Testis (tissue), 3 donors: ENCODE measurements around the gene RARRES2. TPM values are rescaled to one million over a fixed set of nuclear protein-coding genes. Genes with fewer than 3 reads are reported as not detected.

Experiments
- DNase-seq: peaks from one replicate; pipeline ENCODE4 v3.0.0-alpha.2; 2019
- H3K27ac ChIP-seq, 2 donors: fragments of 200-600 bp; sonication (generic); one replicate each; pipeline ENCODE4 v1.5.1; 2019
- H3K27me3 ChIP-seq: fragments of 200-600 bp; sonication (generic); one replicate; pipeline ENCODE4 v1.5.1; 2019
- H3K36me3 ChIP-seq: fragments of 200-600 bp; sonication (generic); one replicate; pipeline ENCODE4 v1.5.1; 2017; ENCODE audit warnings: low read depth; ENCODE audit errors: missing control alignments
- H3K4me1 ChIP-seq: fragments of 200-600 bp; sonication (generic); one replicate; pipeline ENCODE4 v1.5.1; 2019
- H3K4me3 ChIP-seq, 2 donors: fragments of 200-600 bp; sonication (generic); one replicate each; pipeline ENCODE4 v1.5.1; 2017 to 2019
- H3K9me3 ChIP-seq: fragments of 200-600 bp; sonication (generic); one replicate; pipeline ENCODE4 v1.5.1; 2017
- POLR2A ChIP-seq: fragments of 450-650 bp; IDR thresholded peaks from one replicate; pipeline ENCODE4 v1.6.1; 2017; ENCODE audit warnings: antibody characterized with exemption, mild to moderate bottlenecking, moderate library complexity
- WGBS, 2 donors: methylation state at CpG; one replicate each; pipeline ENCODE4 v1.1.5; 2018; 5-methylcytosine and 5-hydroxymethylcytosine counted together
- intact Hi-C: fragments of 100-400 bp; cut with DNase I; formaldehyde crosslinking; loops from one replicate; pipeline ENCODE4 v1.15.1; 2023; ENCODE audit warnings: low total_unique reads
- polyA plus RNA-seq: library from polyadenylated mRNA; stranded (reverse); fragments of 350-450 nt; fragmentation: Illumina TruSeq; extraction: RNeasy Lipid Tissue Mini Kit (QIAGEN cat#74804); gene quantifications from one replicate; pipeline ENCODE4 v1.2.3, GENCODE V29; 2014; ENCODE audit warnings: low read depth, low replicate concordance; ENCODE audit not compliant: insufficient read depth
- total RNA-seq, 2 donors: library from RNA; depleted of rRNA; stranded (reverse); fragments of >200 nt; gene quantifications; one replicate each; pipeline ENCODE4 v1.2.3, GENCODE V29; 2016
- TF ChIP-seq, protein P1 (sequence below), 3 experiments: fragments of 450-650 bp in 2 of 3; fragments of 200-600 bp in 1 of 3; sonication (generic) in 1 of 3; IDR thresholded peaks; one replicate each; pipeline ENCODE4 v1.5.1; 2016 to 2019; ENCODE audit warnings: antibody characterized with exemption in 3 of 3, mild to moderate bottlenecking in 2 of 3, moderate library complexity in 1 of 3

The RARRES2 gene
- total and polyA plus RNA-seq, 3 donors from 2014 or later, result 21.1 to 93.7 (median 58.8) TPM

DNA sequence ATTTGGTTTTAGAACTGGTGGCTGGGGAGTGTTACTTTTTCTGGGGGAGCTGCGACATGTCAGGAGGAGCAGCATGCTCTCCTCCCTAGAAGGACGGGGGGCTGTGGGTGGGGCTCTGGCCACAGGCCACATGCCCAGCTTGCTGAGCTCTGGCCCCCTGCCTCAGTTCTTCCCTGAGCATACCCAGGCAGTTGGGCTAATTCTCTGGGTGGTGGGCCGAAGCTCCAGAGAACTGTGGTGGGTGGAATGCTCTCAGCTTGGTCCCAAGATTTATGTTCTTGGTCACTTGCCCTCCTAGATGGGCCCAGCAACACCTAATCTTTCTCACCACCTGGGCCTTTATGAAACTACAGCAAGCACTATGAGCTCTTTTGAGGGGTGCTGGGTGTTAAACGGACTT is 32.6 kb upstream of the RARRES2 start:
- H3K4me1 ChIP-seq, result peaks cover 28% of the 10 kb centered on the region
- intact Hi-C loops, result loop anchor here (5.0 kb wide), 1 partner anchor 33 kb away; a partner anchor contains a TSS
- TF ChIP-seq, protein P1, sequence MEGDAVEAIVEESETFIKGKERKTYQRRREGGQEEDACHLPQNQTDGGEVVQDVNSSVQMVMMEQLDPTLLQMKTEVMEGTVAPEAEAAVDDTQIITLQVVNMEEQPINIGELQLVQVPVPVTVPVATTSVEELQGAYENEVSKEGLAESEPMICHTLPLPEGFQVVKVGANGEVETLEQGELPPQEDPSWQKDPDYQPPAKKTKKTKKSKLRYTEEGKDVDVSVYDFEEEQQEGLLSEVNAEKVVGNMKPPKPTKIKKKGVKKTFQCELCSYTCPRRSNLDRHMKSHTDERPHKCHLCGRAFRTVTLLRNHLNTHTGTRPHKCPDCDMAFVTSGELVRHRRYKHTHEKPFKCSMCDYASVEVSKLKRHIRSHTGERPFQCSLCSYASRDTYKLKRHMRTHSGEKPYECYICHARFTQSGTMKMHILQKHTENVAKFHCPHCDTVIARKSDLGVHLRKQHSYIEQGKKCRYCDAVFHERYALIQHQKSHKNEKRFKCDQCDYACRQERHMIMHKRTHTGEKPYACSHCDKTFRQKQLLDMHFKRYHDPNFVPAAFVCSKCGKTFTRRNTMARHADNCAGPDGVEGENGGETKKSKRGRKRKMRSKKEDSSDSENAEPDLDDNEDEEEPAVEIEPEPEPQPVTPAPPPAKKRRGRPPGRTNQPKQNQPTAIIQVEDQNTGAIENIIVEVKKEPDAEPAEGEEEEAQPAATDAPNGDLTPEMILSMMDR (IDR thresholded peaks at IDR 0.05), result no peak
- TF ChIP-seq POLR2A, result no peak
- H3K4me3 ChIP-seq, result no peak overlapping the region
- H3K27me3 ChIP-seq, result no peaks in the 10 kb centered on the region
- H3K9me3 ChIP-seq, result no peaks in the 10 kb centered on the region
- no peaks in the 10 kb centered on the region for H3K36me3 ChIP-seq
- WGBS, 2 donors, result 67 to 74% methylated on average over 2 to 4 of the region's 4 CpGs
- no peak for DNase-seq
- no peak overlapping the region for H3K27ac ChIP-seq

DNA sequence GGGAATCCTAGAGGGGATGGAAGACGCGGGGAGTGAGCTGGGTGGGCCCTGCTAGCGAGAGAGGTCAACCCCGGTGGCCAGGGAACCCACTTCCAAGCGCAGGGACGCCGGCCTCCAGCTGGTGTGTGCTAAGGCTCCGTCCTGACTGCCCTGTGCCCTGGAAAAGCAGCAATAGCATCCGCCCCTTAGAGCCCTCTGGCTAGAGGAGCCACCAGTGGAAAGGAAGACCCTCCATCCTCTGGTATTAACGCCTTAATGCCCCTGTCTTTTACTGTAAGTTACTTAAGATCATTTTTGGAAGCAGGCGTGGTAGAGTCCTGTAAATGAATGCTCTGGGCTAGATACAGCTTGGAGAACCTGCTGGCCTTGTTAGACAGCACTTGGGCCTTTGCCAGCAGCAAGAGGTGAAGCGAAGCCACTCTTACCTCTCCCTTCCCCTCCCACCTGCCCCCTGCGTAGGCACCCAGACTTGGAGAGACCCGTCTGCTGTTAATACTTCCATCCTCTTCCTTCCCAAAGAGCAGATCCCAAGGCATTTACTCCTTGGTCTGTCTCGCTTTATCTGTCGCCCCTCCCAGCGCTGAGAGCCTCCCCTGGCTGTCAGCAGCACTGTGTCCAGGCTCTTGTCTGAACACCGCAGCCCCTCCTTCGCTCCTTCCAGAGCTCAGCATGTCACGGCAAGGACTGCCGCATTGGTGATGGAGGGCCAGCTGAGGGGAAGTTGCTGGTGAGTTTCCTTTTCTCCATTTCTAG is 31.8 kb upstream of the RARRES2 start:
- Histone ChIP-seq H3K27me3 (no peaks in the 10 kb centered on the region), H3K36me3 (no peaks in the 10 kb centered on the region), H3K4me3 (peak overlapping the region in 1 of 2 donors; percentile 39), H3K27ac (no peak overlapping the region), H3K4me1 (peaks cover 23% of the 10 kb centered on the region), H3K9me3 (no peaks in the 10 kb centered on the region)
- DNase-seq, result no peak
- intact Hi-C loops, result loop anchor here (5.0 kb wide), 1 partner anchor 34 kb away; a partner anchor contains a TSS
- WGBS, 2 donors, result 55 to 63% methylated on average over 21 of the region's 21 CpGs
- TF ChIP-seq, protein P1 (IDR thresholded peaks at IDR 0.05), result no peak
- TF ChIP-seq POLR2A, result no peak

DNA sequence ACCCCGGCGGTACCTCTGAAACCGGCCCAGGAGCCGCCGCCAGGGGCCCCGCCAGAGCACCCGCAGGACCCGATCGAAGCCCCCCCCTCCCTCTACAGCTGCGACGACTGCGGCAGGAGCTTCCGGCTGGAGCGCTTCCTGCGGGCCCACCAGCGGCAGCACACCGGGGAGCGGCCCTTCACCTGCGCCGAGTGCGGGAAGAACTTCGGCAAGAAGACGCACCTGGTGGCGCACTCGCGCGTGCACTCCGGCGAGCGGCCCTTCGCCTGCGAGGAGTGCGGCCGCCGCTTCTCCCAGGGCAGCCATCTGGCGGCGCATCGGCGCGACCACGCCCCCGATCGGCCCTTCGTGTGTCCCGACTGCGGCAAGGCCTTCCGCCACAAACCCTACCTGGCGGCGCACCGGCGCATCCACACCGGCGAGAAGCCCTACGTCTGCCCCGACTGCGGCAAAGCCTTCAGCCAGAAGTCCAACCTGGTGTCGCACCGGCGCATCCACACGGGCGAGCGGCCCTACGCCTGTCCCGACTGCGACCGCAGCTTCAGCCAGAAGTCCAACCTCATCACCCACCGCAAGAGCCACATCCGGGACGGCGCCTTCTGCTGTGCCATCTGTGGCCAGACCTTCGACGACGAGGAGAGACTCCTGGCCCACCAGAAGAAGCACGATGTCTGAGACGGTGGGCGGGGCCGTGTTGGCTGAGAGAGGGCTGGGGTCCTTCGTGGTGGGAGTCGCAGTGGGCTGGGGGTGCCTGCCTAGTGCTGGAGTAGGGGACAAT is 31.0 kb upstream of the RARRES2 start:
- DNase-seq, result no peak
- Histone ChIP-seq H3K27ac (no peak overlapping the region), H3K36me3 (no peaks in the 10 kb centered on the region), H3K9me3 (no peaks in the 10 kb centered on the region), H3K4me1 (peaks cover 19% of the 10 kb centered on the region), H3K27me3 (no peaks in the 10 kb centered on the region), H3K4me3 (peak overlapping the region; percentile 29 to 39)
- intact Hi-C loops, result loop anchor here (5.0 kb wide), 1 partner anchor 35 kb away; a partner anchor contains a TSS
- WGBS, 2 donors, result 58 to 78% methylated on average over 36 to 69 of the region's 79 CpGs
- no peak for TF ChIP-seq POLR2A
- TF ChIP-seq, protein P1 (IDR thresholded peaks at IDR 0.05), result no peak

DNA sequence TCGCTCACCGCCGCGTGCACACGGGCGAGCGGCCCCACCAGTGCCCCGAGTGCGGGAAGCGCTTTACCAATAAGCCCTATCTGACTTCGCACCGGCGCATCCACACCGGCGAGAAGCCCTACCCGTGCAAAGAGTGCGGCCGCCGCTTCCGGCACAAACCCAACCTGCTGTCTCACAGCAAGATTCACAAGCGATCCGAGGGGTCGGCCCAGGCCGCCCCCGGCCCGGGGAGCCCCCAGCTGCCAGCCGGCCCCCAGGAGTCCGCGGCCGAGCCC is 30.5 kb upstream of the RARRES2 start:
- no peak for TF ChIP-seq POLR2A
- TF ChIP-seq, protein P1 (IDR thresholded peaks at IDR 0.05), result no peak
- Histone ChIP-seq H3K9me3 (no peaks in the 10 kb centered on the region), H3K27ac (no peak overlapping the region), H3K27me3 (no peaks in the 10 kb centered on the region), H3K36me3 (no peaks in the 10 kb centered on the region), H3K4me1 (peaks cover 19% of the 10 kb centered on the region), H3K4me3 (peak overlapping the region; percentile 29 to 39)
- intact Hi-C loops, result loop anchor here (5.0 kb wide), 1 partner anchor 35 kb away; a partner anchor contains a TSS
- WGBS, 2 donors, result 77% methylated on average over 29 of the region's 30 CpGs; no CpG with 5 or more reads in 1 of the 2 donors
- no peak for DNase-seq
